Ammon's horn (tissue), 1 donor: ENCODE measurements around the gene DEPDC7.
"Not testable (repeated sequence)": the region's sequence is repeated elsewhere in the genome, so short reads cannot be mapped to it uniquely, and the experiment has no call there.

ENCODE experiments used
- DNase-seq: peaks from one replicate; pipeline ENCODE4 v3.0.0-alpha.2; 2016; ENCODE audit warnings: low spot score

DEPDC7 gene

GRCh38 chr11:33015621-33016551, at the start of gene DEPDC7:
Gene DEPDC7, plus strand, starts transcription at chr11:33015878. Its CDS starts 78 bp downstream, at chr11:33015956.
- peak; percentile 95 for DNase-seq

DNA sequence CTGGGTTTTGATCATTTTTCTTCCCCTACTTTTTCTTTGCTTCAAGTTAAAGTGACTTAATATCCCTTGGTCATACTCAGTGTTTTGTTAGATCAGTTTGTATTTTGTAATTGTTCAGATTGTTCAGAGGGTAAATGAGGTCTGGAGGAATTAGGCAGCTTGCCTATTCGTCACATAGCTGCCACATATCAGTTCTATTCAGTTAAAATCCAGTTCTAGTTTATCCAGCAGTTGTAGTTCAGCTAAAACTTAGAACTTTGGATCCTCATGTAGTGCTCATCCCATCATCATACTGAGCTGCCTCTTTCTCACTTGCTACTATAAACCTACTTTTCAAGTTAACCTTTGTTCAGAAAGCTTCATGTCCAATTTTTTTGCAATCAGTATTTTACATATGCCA, 47.1 kb upstream of the DEPDC7 start:
- DNase-seq = no peak

- DNase-seq = not testable (repeated sequence)
Measured at GRCh38 chr11:32972233-32972632, 43.4 kb upstream of the DEPDC7 start.

- DNase-seq = no peak
Measured at GRCh38 chr11:32972781-32973180, 42.9 kb upstream of the DEPDC7 start.

DNA sequence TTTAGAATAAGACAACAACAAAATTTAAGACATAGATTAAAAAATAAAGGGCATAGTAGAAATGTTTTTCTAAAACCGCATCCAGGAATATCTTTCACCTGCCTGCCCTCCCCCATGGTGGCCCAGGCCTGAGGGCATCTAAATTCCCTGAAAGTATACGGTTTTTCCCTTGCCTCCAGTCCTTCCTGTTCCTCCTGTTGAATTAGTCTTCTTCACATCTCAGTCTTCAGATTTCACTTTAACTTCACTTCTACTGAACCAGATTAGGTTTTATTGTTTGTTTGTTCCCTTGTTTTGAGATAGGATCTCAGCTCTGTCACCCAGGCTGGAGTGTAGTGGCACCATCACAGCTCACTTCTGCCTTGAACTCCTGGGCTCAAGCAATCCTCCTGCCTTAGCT, 33.1 kb upstream of the DEPDC7 start:
- no peak for DNase-seq

DNA sequence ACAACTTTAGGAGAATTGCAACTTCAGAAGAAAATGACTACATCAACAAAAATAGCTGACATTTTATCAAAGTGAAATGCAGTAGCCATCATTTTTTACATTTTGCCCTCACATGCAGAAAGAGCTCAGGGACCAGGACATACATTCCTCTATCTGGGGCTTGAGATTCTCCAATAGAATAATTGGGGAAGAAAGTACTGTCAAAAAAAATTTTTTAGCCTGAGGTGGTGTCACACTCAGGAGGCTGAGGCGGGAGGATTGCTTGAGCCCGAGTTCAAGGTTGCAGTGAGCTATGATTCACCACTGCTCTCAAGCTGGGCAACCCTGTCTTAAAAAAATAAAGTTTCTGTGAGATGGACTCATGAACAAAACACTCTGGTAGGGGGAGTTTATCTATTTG, 32.2 kb upstream of the DEPDC7 start:
- no peak for DNase-seq

GRCh38 chr11:32985600-32985999, 30.1 kb upstream of the DEPDC7 start:
- no peak for DNase-seq

GRCh38 chr11:32987851-32988250, 27.8 kb upstream of the DEPDC7 start:
- no peak for DNase-seq

DNA sequence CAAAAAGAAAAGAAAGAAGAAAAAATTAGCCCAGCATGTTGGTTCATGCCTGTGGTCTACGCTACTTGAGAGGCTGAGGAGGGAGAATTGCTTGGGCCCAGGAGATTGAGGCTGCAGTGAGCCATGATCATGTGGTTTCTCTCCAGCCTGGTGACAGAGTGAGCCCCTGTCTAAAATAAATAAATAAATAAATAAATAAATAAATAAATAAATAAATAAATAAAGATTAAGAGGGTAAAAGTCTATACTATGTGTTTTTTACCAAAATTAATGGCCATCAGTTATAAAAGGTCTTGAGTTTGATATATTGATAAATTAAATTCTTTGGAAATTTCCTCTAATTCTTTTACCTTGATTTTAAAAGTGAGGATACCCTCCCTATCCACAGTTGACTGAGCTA, 25.2 kb upstream of the DEPDC7 start:
- no peak for DNase-seq

- no peak for DNase-seq
Measured at GRCh38 chr11:32991427-32991826, 24.3 kb upstream of the DEPDC7 start.

DNA sequence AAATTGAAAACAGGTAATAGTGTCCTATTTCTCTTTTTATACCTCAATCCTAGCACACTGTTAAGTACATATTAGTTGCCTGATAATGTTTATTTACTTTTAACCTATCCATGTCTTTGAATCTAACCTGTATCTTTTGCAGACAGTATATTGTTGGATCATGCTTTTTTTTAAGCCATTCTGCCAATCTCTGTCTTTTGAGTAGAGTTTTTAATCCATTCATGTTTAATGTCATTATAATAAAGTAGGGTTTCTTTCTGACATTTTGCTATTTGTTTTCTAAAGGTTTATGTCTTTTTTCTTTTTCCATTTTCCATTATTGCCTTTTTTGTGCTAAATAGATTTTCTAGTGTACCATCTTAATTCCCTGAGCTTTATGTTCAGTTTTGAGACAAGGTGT, 23.8 kb upstream of the DEPDC7 start:
- no peak for DNase-seq

- DNase-seq = no peak
Measured at GRCh38 chr11:33000181-33000580, 15.5 kb upstream of the DEPDC7 start.

- DNase-seq = no peak
Measured at GRCh38 chr11:33001281-33001680, 14.4 kb upstream of the DEPDC7 start.

DNA sequence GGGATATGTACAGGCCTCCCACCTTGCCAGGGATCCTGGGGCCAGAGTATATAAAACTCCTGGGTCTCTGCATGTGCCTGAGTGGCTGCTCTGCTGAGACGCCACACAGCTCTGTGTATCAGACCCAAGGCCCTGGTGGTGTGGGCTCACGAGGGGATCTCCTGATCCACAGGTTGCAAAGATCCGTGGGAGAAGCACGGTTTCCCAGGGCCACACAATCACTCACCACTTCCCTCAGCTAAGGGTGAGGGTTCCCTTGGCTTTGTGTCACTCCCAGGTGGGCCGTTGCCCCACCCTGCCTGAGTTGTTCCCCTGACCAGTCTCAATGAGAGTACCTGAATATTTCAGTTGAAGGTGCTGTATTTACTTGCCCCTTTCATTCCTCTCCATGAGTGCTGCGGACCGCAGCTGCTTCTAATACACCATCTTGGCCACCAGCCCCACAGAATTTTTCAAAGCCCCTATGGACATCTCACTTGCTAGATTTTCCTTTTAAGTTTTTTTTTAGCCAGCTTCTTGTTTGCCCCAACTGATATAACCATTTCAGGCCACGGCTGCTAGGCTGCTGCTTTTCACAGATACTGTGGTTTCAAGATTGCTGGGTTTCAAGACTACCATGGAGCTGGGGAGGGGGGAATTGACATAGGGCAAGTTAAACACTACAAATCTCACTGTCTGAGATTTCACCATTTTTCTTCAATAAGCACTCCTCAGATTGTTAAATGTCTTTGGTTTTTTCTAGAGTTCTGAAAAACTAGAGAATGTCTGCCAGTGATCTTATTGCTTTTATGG, 13.7 kb upstream of the DEPDC7 start:
- no peak for DNase-seq

DNA sequence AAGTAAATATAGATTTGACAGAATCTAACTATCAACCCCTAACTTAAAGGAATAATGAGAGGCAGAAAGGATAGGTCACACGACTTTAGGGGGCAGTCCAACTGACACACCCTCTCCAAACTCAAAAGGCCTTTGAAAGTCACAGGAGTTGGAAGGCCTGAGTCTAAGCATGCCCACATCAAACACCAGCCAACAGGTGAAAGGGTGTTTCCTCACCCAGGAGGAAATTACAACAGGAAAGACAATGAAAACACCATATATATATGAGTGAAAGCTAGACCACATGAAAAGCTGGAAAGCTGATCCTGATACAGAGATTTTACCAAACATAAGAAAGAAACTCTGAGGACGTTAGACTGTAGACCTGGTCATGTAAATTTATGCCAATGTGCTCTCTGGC, 10.5 kb upstream of the DEPDC7 start:
- no peak for DNase-seq

- DNase-seq = no peak
Measured at GRCh38 chr11:33006010-33006409, 9.7 kb upstream of the DEPDC7 start.

DNA sequence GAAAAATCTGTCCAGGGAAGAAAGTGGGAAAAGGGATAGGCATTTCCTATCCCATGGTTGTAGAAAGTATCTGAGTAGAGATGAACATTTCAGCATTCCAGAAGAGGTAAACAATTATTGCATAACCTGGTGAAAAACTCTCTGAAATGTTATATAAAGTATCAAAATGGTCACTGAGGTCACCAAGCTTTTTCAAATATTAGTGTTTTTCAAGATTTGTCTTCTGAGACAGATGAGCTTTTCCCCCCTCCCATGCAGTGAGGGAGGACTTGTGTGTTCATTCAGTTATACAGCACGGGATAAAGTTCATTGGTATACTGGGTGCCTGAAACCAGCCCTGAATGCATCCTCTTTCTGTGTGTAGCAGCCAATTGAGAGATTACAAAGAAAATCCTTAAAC, 1.9 kb upstream of the DEPDC7 start:
- DNase-seq = no peak

DNA sequence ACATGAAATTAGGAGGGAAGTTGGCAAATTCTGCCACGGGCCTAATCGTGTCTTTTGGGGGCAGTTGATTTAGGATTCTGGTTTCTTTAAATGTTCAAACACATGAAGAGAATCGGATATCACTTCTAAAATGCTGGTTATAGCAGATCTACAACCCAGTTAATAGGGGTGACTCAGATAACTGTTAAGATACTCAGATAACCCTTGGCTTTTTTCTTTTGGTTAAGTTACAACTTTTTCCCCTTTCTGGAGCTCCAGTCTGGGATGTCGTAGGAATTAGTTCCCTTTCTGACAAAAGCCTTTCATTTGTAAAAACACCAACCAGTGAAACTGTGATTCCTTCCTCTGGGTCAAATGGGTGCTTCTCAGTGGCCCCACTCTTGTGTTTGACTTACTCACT, 976 bp downstream of the DEPDC7 start:
- no peak for DNase-seq

- no peak for DNase-seq
Measured at GRCh38 chr11:33017478-33017877, 1.8 kb downstream of the DEPDC7 start.

DNA sequence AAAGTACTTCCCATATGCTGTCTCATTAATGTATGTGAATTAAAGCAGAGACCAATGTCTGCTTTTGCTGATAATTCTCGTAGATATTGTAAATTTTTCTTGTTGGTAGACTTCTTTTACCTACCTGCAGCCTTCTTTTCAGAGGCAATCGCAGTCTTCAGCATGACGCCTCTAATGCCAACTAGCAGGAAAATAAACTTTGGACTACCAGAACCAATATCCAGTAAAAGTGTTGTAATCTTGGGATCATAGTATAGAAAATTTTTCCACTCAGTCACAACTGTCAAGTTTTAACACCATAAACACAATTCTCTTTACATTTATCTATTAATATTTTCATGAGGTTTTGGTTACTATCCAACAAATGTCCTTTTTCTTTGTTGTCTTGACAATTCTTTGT, 2.3 kb downstream of the DEPDC7 start:
- DNase-seq = no peak

- no peak for DNase-seq
Measured at GRCh38 chr11:33018840-33019239, 3.2 kb downstream of the DEPDC7 start.

- DNase-seq = no peak
Measured at GRCh38 chr11:33021501-33021900, 5.8 kb downstream of the DEPDC7 start.

DNA sequence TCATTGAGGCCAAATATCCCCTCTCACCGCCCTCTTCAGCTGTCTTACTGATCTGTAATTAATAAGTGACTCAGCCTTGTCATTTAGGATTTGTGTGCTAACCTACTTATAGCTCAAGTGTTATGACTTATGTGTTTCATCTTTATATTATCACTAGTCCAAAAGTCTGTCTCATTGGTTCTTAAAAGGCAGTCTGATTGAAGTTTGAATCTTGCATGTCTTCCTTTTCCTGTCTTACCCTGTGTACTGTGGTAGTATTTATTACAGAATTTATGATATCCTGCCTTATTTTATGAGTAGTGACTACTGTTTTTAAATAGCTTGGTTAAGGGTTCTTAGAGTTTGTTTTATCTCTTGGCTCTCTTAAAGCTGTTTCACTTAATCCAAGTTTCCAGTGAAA, 6.3 kb downstream of the DEPDC7 start:
- no peak for DNase-seq
